Tibial nerve (tissue), 4 donors: ENCODE results near the gene FHAD1. TPM values are rescaled to one million over a fixed set of nuclear protein-coding genes. Genes with fewer than 3 reads are reported as not detected.
"Not testable (repeated sequence)": the region's sequence is repeated elsewhere in the genome, so short reads cannot be mapped to it uniquely, and the experiment has no call there.

Experiments
- DNase-seq, 2 donors: peaks; one replicate each; pipeline ENCODE4 v3.0.0-alpha.2; 2019; ENCODE audit warnings: low spot score in 2 of 2
- H3K27ac ChIP-seq, 4 donors: fragments of 200-600 bp; sonication (generic) in 3 of 4; one replicate each; pipeline ENCODE4 v1.5.1; 2017 to 2019; ENCODE audit warnings: mild to moderate bottlenecking in 1 of 4
- H3K27me3 ChIP-seq, 2 donors: fragments of 200-600 bp; sonication (generic) in 1 of 2; one replicate each; pipeline versions ENCODE4 v1.5.1 to v1.6.0; 2017 to 2019
- H3K36me3 ChIP-seq, 3 donors: fragments of 200-600 bp; sonication (generic); one replicate each; pipeline ENCODE4 v1.5.1; 2018 to 2019
- H3K4me1 ChIP-seq, 4 donors: fragments of 200-600 bp; sonication (generic) in 3 of 4; one replicate each; pipeline ENCODE4 v1.5.1; 2017 to 2019
- H3K4me3 ChIP-seq, 4 donors: fragments of 200-600 bp; sonication (generic) in 3 of 4; one replicate each; pipeline ENCODE4 v1.5.1; 2017 to 2019; ENCODE audit warnings: mild to moderate bottlenecking in 1 of 4, moderate library complexity in 1 of 4
- H3K9me3 ChIP-seq, 4 donors: fragments of 200-600 bp; sonication (generic) in 3 of 4; one replicate each; pipeline ENCODE4 v1.5.1; 2017 to 2019
- EP300 ChIP-seq, 2 donors: sonication (generic); formaldehyde crosslinking; IDR thresholded peaks; one replicate each; pipeline ENCODE4 v1.6.1; 2017; ENCODE audit warnings: antibody characterized with exemption in 2 of 2, mild to moderate bottlenecking in 1 of 2
- POLR2A ChIP-seq, 2 donors: fragments of 450-650 bp; IDR thresholded peaks; one replicate each; pipeline ENCODE4 v1.6.1; 2017; ENCODE audit warnings: antibody characterized with exemption in 2 of 2, mild to moderate bottlenecking in 2 of 2, moderate library complexity in 2 of 2
- WGBS, 2 donors: methylation state at CpG; one replicate each; pipeline ENCODE4 v1.1.5; 2018; 5-methylcytosine and 5-hydroxymethylcytosine counted together
- total RNA-seq, 4 donors: library from RNA; depleted of rRNA; stranded (reverse); fragments of >200 nt; gene quantifications; one replicate each; pipeline ENCODE4 v1.1.0, GENCODE V29; 2016
- TF ChIP-seq, protein P1 (sequence below), 5 experiments: fragments of 200-600 bp in 3 of 5; fragments of 450-650 bp in 2 of 5; sonication (generic) in 3 of 5; IDR thresholded peaks; one replicate each; pipeline ENCODE4 v1.5.1; 2016 to 2019; ENCODE audit warnings: antibody characterized with exemption in 5 of 5, mild to moderate bottlenecking in 3 of 5, moderate library complexity in 2 of 5

The FHAD1 gene
- total RNA-seq, 4 donors from 2014 or later = 0.30 to 0.63 TPM; not detected in 2

DNA sequence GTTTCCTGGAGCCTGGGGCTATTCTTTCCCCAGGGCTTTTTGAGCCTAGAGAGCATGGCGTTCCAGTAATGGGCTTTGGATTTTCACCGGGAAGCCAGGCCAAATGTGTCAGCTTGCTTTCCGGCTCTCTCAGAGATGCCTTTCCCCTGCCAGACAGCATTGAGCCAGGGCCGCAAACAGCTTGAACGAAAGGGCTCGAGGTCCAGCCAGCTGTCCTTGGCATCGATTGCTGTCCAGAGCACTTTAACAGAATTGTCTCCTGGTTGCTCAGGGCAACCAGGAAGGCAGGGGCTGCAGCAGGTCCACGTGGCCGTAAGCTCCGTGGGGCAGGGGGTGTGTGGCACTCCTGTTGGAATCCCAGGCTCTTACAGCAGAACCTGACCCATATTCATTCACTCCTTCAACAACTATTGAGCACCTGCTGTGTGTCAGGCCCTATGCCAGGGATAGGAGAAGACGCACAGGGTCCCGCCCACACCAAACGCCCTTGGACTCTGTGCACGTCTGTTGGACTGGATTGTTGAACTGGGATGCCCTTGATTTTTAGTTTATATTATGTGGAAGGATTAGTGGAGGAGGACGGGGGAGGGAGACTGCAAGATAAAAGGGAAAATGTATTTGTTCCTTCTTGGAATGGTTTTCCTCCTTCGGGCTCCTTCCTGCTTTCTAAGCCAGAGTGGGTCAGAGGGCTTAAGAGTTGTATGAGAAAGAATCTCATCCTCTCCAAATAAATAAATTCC is 123.9 kb downstream of the FHAD1 start:
- WGBS, 2 donors = 48 to 54% methylated on average over 11 to 16 of the region's 16 CpGs
- DNase-seq = no peak
- peaks cover 0 to 7% (median 0%) of the 10 kb centered on the region in 4 donors for H3K4me1 ChIP-seq

DNA sequence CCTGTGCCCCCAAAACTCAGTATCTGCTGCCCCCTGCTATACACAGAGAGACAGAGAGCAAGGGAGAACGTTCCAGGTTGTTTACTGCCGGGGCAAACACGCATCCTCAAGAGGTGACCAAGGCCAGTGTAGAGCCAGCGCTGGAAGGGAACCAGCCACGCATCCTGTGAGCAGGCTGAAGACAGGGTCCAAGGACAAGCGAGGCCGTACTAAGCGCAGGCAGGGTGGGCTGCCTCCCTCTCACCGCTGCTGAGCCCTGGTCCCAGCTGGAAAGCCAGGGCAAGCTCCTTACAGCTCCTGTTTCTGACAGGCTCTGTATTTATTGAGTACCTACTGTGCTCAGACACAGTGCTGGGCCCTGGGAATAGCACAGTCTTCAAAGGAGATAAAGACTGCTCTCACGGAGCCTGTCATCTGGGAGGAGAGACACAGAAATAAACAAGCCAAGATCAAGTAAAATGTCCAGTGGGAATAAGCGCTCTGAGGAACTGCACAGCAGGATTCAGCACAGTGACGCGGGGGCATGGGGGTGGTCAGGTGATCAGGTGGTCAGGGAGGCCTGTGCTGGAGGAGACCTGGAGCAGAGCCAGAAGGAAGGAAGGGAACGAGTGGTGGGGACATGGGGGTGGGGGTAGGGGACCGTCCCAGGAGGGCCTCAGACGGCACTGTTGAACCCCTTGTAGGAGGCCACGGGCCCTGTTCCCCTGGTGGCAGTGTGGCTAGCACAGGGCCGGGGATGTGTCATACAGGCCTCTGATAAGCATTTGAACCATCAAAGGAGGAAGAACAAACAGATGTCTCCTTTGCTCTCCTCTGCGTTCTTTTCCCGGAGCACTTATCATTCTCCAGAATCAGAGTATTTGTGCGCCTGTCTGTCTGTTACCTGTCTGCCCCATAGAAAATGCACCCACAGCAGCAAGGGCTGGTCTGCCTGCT is 124.9 kb downstream of the FHAD1 start:
- no peaks in the 10 kb centered on the region for H3K27me3 ChIP-seq
- TF ChIP-seq, protein P1, sequence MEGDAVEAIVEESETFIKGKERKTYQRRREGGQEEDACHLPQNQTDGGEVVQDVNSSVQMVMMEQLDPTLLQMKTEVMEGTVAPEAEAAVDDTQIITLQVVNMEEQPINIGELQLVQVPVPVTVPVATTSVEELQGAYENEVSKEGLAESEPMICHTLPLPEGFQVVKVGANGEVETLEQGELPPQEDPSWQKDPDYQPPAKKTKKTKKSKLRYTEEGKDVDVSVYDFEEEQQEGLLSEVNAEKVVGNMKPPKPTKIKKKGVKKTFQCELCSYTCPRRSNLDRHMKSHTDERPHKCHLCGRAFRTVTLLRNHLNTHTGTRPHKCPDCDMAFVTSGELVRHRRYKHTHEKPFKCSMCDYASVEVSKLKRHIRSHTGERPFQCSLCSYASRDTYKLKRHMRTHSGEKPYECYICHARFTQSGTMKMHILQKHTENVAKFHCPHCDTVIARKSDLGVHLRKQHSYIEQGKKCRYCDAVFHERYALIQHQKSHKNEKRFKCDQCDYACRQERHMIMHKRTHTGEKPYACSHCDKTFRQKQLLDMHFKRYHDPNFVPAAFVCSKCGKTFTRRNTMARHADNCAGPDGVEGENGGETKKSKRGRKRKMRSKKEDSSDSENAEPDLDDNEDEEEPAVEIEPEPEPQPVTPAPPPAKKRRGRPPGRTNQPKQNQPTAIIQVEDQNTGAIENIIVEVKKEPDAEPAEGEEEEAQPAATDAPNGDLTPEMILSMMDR (IDR thresholded peaks at IDR 0.05) = no peak
- WGBS, 2 donors = 69 to 84% methylated on average over 15 to 21 of the region's 21 CpGs
- no peak overlapping the region for H3K4me3 ChIP-seq
- no peak for DNase-seq
- no peaks in the 10 kb centered on the region for H3K9me3 ChIP-seq
- no peaks in the 10 kb centered on the region for H3K36me3 ChIP-seq
- H3K27ac ChIP-seq = no peak overlapping the region
- H3K4me1 ChIP-seq = peaks cover 0 to 7% (median 0%) of the 10 kb centered on the region in 4 donors

More for the DNA sequence above, 123.9 kb downstream of the FHAD1 start:
- no peaks in the 10 kb centered on the region for H3K9me3 ChIP-seq
- no peaks in the 10 kb centered on the region for H3K36me3 ChIP-seq
- no peak for TF ChIP-seq EP300 (IDR thresholded peaks at IDR 0.05)
- no peaks in the 10 kb centered on the region for H3K27me3 ChIP-seq
- H3K4me3 ChIP-seq = no peak overlapping the region
- no peak overlapping the region for H3K27ac ChIP-seq

DNA sequence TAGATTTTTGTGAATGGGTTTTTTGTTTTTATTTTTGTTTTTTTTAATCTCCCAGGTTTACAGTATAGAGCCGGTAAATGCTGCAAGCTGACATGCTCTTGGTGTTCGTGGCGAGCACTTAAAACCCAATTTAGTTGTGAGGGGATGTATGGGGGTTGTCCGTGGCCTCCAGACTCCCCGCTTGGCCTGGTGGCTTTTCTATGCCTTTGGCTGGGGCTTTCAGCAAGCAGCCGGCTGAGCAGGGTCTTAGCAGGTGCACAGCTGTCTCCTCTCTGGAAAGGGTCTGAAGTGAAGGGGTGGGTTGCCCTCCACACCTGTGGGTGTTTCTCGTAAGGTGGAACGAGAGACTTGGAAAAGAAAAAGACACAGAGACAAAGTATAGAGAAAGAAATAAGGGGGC is 131.7 kb downstream of the FHAD1 start:
- Histone ChIP-seq H3K27ac (no peak overlapping the region), H3K36me3 (no peaks in the 10 kb centered on the region), H3K9me3 (no peaks in the 10 kb centered on the region), H3K4me3 (no peak overlapping the region), H3K27me3 (no peaks in the 10 kb centered on the region), H3K4me1 (no peaks in the 10 kb centered on the region)
- TF ChIP-seq, protein P1 (IDR thresholded peaks at IDR 0.05) = no peak
- TF ChIP-seq POLR2A (IDR thresholded peaks at IDR 0.05) (no peak), EP300 (IDR thresholded peaks at IDR 0.05) (no peak)
- 80 to 84% methylated on average over 8 of the region's 8 CpGs for WGBS, 2 donors
- no peak for DNase-seq

DNA sequence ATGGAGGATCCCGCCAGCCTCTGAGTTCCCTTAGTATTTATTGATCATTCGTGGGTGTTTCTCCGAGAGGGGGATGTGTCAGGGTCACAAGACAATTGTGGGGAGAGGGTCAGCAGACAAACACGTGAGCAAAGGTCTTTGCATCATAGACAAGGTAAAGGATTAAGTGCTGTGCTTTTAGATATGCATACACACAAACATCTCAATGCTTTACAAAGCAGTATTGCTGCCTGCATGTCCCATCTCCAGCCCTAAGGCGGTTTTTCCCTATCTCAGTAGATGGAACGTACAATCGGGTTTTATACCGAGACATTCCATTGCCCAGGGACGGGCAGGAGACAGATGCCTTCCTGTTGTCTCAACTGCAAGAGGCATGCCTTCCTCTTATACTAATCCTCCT is 132.1 kb downstream of the FHAD1 start:
- not testable (repeated sequence) for DNase-seq, H3K9me3 ChIP-seq, H3K27me3 ChIP-seq, H3K4me3 ChIP-seq, H3K27ac ChIP-seq, H3K4me1 ChIP-seq, H3K36me3 ChIP-seq
- 37 to 59% methylated on average over 9 of the region's 9 CpGs for WGBS, 2 donors

DNA sequence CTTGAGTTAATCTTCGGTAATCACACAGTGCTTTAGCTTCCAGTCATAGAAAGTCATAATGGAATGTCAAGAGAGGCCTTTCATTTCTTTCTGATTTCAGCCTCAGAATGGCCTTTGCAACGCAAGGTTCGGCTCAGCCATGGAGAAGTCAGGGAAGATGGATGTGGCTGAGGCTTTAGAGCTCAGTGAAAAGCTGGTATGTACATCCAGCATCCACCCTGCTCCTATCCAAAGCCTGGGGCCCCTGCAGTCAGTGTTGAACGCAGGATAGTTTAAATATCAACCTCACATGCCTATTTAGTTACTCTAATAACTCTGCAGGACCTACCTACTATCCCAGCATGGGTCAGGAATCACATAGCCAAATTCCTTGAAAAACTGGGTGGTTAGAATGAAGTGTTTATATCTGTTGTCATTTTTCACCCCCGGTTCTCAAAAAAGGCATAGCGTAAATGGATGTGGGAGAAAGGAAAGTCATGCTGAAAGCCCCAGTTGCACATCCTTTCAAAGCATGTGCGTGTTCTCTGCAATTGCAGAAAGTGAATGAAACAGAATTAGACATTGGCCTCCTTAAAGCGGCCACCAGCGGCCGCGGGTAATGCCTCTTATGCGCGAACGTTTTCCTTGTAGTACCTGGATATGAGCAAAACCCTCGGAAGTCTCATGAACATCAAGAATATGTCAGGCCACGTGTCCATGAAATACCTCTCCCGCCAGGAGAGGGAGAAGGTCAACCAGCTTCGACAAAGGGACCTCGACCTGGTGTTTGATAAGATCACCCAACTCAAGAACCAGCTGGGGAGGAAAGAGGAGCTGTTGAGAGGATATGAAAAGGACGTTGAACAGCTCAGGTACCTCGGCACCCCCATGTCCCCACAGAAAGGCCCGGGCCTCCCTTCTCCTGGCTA is 133.8 kb downstream of the FHAD1 start:
- no peak for DNase-seq
- 87 to 90% methylated on average over 22 of the region's 22 CpGs for WGBS, 2 donors
- Histone ChIP-seq H3K27me3 (peaks cover 0 to 4% of the 10 kb centered on the region in 2 donors), H3K36me3 (no peaks in the 10 kb centered on the region), H3K4me1 (peaks cover 0 to 2% (median 0%) of the 10 kb centered on the region in 4 donors), H3K27ac (no peak overlapping the region), H3K4me3 (no peak overlapping the region), H3K9me3 (no peaks in the 10 kb centered on the region)
- TF ChIP-seq EP300 (IDR thresholded peaks at IDR 0.05) (no peak), POLR2A (IDR thresholded peaks at IDR 0.05) (no peak)
- TF ChIP-seq, protein P1 (IDR thresholded peaks at IDR 0.05) = no peak
